GM19099 (cell line): Measurements from ENCODE around the gene TDP1.

Experiments used
- POLR2A ChIP-seq: IDR thresholded peaks from 3 replicates; pipeline ENCODE4 v1.6.1; 2011; ENCODE audit warnings: low read depth; ENCODE audit not compliant: insufficient read length; ENCODE audit errors: extremely low read depth

The TDP1 gene

GRCh38 chr14:90072350-90072749 lies 116.6 kb downstream of the TDP1 start:
- no peak for TF ChIP-seq POLR2A

DNA sequence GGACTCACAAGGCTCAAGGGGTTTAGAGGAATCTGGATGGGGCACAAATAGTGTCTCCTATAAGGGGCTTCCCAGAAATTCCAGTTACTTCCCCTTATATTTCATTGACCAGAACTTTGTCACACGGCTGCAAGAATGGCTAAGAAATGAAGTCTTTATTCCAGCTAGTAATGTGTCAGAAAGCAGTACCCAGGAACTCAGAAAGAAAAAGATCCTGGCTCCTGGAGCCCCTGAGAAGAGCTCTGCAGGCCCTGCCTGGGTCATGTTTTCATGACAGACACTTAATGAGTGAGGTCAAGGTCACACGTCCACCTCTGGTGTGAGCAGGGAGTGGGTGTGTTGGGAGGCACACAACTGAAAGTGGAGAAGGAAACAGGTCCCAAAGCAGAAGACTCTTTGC lies 123.8 kb downstream of the TDP1 start:
- TF ChIP-seq POLR2A, result no peak

GRCh38 chr14:90087433-90087832 lies 131.7 kb downstream of the TDP1 start:
- no peak for TF ChIP-seq POLR2A

DNA sequence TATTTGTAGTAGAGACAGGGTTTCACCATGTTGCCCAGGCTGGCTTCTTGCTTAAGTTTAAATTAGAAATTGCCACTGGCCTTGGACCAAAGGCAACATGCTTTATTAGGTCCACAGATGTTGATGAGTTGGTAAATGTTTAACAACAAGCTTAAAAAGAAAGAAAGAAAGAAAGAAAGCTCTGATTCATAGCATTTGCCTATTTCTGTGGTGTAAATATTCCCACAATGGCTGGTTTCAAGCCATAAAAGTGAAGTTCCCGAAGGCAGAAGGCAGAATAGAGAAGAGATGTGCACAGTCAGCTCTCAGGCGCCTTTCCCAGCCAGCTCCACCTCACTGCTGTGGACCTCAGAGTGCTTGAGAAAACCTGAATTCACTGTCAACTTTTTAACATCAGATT lies 132.4 kb downstream of the TDP1 start:
- no peak for TF ChIP-seq POLR2A

GRCh38 chr14:90091393-90091792 lies 135.7 kb downstream of the TDP1 start:
- no peak for TF ChIP-seq POLR2A

- no peak for TF ChIP-seq POLR2A
Observed at GRCh38 chr14:90093942-90094595, 138.3 kb downstream of the TDP1 start.
